AG08395 (cell line): ENCODE data around the gene OR2A42.
"Not testable (repeated sequence)": the region's sequence is repeated elsewhere in the genome, so short reads cannot be mapped to it uniquely, and the experiment has no call there.

ENCODE experiments used
- DNase-seq: peaks from one replicate; pipeline ENCODE4 v3.0.0; 2012; ENCODE audit warnings: mixed read lengths, low spot score

Gene OR2A42

GRCh38 chr7:144239365-144239764 lies at the start of gene OR2A42:
TSS of gene OR2A42 (minus strand) at chr7:144239605. CDS start at chr7:144232843, 6,762 bp downstream.
- DNase-seq: not testable (repeated sequence)

DNA sequence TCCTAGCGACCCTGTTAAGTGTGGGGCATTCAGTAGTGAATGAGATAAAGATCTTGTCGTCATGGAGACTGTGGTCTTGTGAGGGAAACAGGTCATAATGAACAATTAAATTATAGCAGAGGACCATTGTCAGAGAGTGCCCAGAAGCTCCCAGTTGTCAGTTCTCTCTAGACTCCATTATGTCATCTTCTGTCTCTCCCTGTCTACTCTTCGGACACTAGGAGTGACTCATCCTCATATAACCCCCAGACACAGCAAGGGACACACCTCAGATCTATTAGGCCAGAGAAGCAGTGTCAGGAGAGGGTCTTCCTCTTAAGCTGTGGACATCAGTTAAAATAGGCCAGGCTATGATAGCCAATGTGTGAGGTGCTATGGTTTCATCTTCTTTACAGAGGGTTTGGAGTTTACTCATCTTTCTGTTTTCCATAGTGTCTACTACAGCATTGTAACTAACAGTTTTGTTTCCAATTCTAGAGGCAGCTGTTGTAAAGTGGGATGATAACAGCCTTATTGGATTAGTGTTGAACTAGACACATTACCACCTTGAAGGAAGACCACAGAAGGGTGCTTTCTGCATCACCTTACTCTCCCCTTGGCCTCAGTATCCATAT lies 47.9 kb upstream of the OR2A42 start:
- DNase-seq: not testable (repeated sequence)

GRCh38 chr7:144283716-144284115 lies 44.3 kb upstream of the OR2A42 start:
- DNase-seq: not testable (repeated sequence)

DNA sequence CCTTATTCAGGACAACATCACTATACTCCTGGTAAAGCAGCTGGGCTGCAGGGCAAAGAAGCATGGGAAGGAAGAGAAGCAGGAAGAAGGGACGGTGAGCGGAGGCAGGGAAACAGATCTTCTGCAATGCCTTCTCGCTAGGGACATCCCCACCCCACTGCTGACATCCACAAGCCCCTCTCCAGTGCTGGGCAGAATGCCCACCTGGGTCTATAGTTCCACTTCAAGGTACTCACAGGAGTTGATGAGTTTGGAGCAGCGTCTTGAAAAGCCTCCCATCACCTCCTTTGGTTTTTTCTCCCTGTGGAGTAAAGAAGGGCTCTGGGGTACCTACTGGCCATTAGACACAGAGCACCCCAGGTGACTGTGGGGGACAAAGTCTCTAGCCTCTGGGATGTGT lies 43.1 kb upstream of the OR2A42 start:
- DNase-seq: not testable (repeated sequence)

- not testable (repeated sequence) for DNase-seq
These were observed 42.6 kb upstream of the OR2A42 start for GRCh38 chr7:144281981-144282380.

DNA sequence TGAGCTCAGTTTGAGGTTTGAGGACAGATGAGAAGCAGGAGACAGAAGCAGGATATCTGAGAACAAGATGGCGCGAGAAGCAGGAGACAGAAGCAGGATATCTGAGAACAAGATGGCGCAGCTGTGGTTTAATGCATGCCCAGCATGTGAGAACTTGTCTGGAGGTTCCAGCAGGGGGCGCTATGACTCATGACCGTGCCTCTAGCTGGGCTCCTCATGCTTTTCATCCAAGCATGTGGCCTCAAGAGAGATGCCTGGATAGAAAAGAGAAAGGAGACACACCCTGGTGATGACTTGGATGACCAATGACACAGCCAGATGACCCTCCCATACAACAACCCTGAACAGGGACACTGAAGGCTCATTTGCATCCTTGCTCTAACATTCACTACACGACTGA lies 40.6 kb upstream of the OR2A42 start:
- not testable (repeated sequence) for DNase-seq

DNA sequence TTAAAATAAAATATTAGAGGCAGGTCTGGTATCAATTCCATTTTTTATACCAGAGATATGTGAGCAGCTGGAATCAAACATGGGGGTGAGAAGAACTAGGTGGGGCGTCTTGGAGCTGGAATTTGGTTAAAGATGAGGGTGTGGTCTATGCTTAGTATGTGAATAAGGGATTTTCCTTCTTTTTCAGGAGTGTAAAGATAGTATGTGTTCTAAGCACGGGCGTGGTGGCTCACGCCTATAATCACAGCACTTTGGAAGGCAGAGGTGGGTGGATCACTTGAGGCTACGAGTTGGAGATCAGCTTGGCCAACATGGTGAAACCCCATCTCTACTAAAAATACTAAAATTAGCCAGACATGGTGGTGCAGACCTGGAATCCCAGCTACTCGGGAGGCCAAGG lies 35.9 kb upstream of the OR2A42 start:
- DNase-seq: not testable (repeated sequence)

DNA sequence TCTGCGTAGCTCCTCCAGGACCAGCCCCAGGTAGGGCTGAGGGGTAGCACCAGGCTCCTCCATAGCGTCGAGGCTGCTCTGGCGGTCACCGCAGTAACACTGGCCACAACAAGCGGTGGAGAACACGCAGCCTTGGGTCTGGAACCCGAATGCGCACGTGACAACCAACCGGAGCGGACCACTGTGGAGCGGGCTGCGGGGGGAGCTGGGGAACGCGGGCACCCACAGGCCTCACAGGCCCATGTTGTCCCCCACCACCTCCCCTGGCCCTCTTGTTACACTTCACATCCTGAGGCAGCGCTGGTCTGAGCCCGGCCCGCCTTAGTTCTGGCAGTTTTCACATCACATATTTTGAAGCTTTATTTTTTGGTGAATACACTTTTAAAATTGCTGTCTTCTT lies 29.8 kb upstream of the OR2A42 start, which contains the start of gene CTAGE8:
Gene CTAGE8 (minus strand): TSS at position 101 of the 400 bp plus-strand sequence. CDS start 38 bp downstream, at position 63.
- DNase-seq: not testable (repeated sequence)

DNA sequence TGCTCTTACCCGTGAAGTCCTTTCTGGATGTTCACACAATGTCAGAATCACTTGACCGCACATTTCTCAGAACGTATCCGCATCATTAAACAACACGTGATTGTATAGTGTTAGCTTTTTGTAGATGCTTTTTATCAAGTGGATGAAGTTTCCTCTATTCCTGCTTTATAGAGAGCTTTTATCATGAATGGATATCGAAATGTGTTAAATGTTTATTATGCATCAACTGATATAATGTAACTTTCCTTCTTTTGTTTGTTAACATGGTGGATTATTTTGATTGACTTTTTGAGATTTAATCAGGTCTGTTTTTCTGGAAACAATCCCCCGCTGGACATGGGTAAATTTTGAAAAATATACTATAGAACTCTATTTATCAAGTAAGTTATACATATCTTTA lies 25.3 kb upstream of the OR2A42 start, which contains the start of gene OR2A7:
Gene OR2A7 (minus strand): TSS at position 101 of the 400 bp plus-strand sequence. CDS start 5,164 bp downstream, outside the sequence.
- DNase-seq: not testable (repeated sequence)

- not testable (repeated sequence) for DNase-seq
These were observed 22.7 kb upstream of the OR2A42 start for GRCh38 chr7:144262128-144262527.

- DNase-seq: not testable (repeated sequence)
These were observed 19.7 kb upstream of the OR2A42 start for GRCh38 chr7:144259067-144259466.

- DNase-seq: peak; percentile 14
These were observed 16.7 kb upstream of the OR2A42 start for GRCh38 chr7:144256112-144256511.

DNA sequence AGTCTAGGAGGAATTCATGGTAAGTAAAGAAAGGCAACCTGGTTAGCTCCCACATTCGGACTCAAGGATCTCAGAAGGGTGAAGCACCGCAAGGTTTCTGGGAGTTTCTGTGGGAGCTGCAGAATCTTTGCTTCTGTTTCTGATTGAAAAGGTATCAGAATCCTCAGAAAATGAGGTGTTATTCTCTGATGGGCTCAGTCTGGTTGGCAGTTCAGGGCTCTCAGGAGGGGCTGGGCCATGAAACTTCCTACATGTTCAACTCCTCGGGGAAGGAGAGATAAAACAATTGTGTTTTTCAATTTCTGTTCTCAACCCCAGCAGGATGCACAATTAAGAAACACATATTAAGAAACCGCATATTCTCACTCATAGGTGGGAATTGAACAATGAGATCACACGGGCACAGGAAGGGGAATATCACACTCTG lies 16.1 kb upstream of the OR2A42 start:
- DNase-seq: no peak

- not testable (repeated sequence) for DNase-seq
These were observed 12.9 kb upstream of the OR2A42 start for GRCh38 chr7:144252307-144252706.

- DNase-seq: not testable (repeated sequence)
These were observed 8.4 kb upstream of the OR2A42 start for GRCh38 chr7:144247674-144248330.

- not testable (repeated sequence) for DNase-seq
These were observed 7.6 kb upstream of the OR2A42 start for GRCh38 chr7:144246967-144247366.

- DNase-seq: not testable (repeated sequence)
These were observed 6.0 kb upstream of the OR2A42 start for GRCh38 chr7:144245372-144245771.

- DNase-seq: not testable (repeated sequence)
These were observed 799 bp downstream of the OR2A42 start for GRCh38 chr7:144238530-144239082.

GRCh38 chr7:144233039-144233438 lies 6.4 kb downstream of the OR2A42 start:
- not testable (repeated sequence) for DNase-seq

DNA sequence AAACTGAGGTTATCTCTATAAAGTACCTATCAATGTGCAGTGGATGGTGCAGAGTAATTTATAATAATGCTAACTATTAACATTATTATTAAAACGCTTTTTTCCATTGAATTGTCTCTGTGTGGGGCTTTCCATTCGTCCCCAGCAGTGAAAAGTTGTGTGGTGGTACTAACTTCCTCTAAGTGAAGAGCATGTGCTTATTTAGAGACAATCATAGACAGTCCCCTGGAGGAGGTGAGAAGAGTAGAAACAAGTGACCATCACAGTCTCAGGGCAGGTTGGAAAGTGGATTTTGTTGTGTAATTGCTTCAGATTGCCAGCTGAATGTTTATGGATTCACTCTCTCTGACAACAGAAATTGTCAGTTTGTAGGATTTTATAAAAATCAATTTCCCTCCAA lies 8.4 kb downstream of the OR2A42 start:
- not testable (repeated sequence) for DNase-seq

DNA sequence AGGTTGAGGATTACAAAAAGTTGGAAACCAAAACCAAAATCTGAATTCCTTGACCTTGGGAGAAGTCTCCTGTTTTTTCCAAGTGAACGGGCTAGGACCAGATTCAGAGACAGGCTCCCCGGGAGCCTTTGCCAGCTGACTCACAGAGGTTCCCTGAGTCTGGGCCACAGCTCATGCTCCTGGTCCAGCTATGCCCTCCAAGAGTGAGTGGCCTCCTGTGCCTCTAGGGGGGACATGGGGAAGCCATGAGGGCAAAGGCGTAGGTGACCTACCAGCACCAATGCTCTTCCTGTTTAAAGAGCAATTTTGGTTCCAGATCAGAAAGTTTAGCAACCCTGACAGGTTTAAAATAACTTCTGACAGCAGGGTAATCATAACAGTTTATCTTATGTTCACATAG lies 10.6 kb downstream of the OR2A42 start:
- DNase-seq: not testable (repeated sequence)

DNA sequence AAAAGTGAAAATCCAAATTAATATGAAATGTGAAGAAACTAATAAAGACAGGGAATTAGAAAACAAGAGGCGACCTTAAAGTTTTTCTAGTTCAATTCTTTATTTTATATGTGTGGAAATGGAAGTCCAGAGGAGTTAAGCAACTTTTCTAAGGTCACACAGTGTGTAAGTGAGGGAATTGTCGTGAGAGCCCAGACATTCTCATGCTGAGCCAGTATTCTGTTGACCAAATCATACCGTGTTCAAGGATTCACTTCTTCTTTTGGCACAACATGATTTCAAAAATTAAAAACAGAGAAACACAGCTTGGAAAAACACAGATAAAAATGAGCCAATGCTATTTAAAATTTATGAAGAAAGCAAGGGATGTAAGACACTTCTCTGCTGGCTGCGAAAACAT lies 12.5 kb downstream of the OR2A42 start:
- DNase-seq: not testable (repeated sequence)

GRCh38 chr7:144223675-144224074 lies 15.7 kb downstream of the OR2A42 start:
- not testable (repeated sequence) for DNase-seq
